ENCODE data around the gene PRICKLE4. TPM values are rescaled to one million over a fixed set of nuclear protein-coding genes. Genes with fewer than 3 reads are reported as not detected.

Gene PRICKLE4
- total and polyA plus RNA-seq, 2 of the 13 experiments (the other 11 are each of a cell fraction or from before 2014, with no cell fraction given) = 0.92 to 1.2 TPM

- TF ChIP-seq PBX3 (CRISPR knock-in tag; IDR thresholded peaks at IDR 0.05; ENCODE audit: borderline replicate concordance) (no peak), EZH2 (conservative IDR thresholded peaks at IDR 0.05; ENCODE audit: low read depth, low read length) (no peak), ZNF282 (IDR thresholded peaks at IDR 0.05; ENCODE audit: partially characterized antibody) (no peak), SNAI1 (CRISPR knock-in tag; IDR thresholded peaks at IDR 0.05; ENCODE audit: borderline replicate concordance) (no peak), ZNF674 (CRISPR knock-in tag; IDR thresholded peaks at IDR 0.05; ENCODE audit: low read depth) (no peak), ZNF841 (CRISPR knock-in tag; IDR thresholded peaks at IDR 0.05; ENCODE audit: borderline replicate concordance) (no peak), MNT (IDR thresholded peaks at IDR 0.05) (no peak), ZNF780A (CRISPR knock-in tag; IDR thresholded peaks at IDR 0.05) (no peak), ZNF747 (CRISPR knock-in tag; IDR thresholded peaks at IDR 0.05; ENCODE audit: borderline replicate concordance) (no peak), ELK4 (CRISPR knock-in tag; IDR thresholded peaks at IDR 0.05; ENCODE audit: borderline replicate concordance) (no peak), ZNF652 (CRISPR knock-in tag; IDR thresholded peaks at IDR 0.05; ENCODE audit: borderline replicate concordance, low read depth) (no peak), ZBTB4 (CRISPR knock-in tag; IDR thresholded peaks at IDR 0.05; ENCODE audit: borderline replicate concordance) (no peak; the same call in 1 of the 2 replicates), DR1 (CRISPR knock-in tag; IDR thresholded peaks at IDR 0.05) (peak; percentile 44; the same call in 1 of the 2 replicates)
- TF ChIP-seq, protein P1, sequence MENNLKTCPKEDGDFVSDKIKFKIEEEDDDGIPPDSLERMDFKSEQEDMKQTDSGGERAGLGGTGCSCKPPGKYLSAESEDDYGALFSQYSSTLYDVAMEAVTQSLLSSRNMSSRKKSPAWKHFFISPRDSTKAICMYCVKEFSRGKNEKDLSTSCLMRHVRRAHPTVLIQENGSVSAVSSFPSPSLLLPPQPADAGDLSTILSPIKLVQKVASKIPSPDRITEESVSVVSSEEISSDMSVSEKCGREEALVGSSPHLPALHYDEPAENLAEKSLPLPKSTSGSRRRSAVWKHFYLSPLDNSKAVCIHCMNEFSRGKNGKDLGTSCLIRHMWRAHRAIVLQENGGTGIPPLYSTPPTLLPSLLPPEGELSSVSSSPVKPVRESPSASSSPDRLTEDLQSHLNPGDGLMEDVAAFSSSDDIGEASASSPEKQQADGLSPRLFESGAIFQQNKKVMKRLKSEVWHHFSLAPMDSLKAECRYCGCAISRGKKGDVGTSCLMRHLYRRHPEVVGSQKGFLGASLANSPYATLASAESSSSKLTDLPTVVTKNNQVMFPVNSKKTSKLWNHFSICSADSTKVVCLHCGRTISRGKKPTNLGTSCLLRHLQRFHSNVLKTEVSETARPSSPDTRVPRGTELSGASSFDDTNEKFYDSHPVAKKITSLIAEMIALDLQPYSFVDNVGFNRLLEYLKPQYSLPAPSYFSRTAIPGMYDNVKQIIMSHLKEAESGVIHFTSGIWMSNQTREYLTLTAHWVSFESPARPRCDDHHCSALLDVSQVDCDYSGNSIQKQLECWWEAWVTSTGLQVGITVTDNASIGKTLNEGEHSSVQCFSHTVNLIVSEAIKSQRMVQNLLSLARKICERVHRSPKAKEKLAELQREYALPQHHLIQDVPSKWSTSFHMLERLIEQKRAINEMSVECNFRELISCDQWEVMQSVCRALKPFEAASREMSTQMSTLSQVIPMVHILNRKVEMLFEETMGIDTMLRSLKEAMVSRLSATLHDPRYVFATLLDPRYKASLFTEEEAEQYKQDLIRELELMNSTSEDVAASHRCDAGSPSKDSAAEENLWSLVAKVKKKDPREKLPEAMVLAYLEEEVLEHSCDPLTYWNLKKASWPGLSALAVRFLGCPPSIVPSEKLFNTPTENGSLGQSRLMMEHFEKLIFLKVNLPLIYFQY (CRISPR knock-in tag; IDR thresholded peaks at IDR 0.05; ENCODE audit: borderline replicate concordance) = peak; percentile 98
- TF ChIP-seq, protein P2, sequence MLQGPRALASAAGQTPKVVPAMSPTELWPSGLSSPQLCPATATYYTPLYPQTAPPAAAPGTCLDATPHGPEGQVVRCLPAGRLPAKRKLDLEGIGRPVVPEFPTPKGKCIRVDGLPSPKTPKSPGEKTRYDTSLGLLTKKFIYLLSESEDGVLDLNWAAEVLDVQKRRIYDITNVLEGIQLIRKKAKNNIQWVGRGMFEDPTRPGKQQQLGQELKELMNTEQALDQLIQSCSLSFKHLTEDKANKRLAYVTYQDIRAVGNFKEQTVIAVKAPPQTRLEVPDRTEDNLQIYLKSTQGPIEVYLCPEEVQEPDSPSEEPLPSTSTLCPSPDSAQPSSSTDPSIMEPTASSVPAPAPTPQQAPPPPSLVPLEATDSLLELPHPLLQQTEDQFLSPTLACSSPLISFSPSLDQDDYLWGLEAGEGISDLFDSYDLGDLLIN (CRISPR knock-in tag; IDR thresholded peaks at IDR 0.05; ENCODE audit: borderline replicate concordance) = no peak; the same call in 1 of the 2 replicates
Measured at GRCh38 chr6:41786451-41787218, 6.1 kb downstream of the PRICKLE4 start (continued).

Data from HepG2 (cell line).